WTC11 (cell line): ENCODE results near the gene UPF1.

Source experiments
- ATF1 ChIP-seq: sonication (generic); formaldehyde crosslinking; IDR thresholded peaks from 2 replicates; pipeline ENCODE4 v1.8.1; 2023; ENCODE audit warnings: mild to moderate bottlenecking, moderate library complexity, missing genetic modification reagents
- CREB1 ChIP-seq: sonication (generic); formaldehyde crosslinking; IDR thresholded peaks from 2 replicates; pipeline ENCODE4 v1.8.0; 2023; ENCODE audit warnings: mild to moderate bottlenecking, missing genetic modification reagents
- GTF2I ChIP-seq: fragments of 250-450 bp; sonication (Bioruptor Pico); conservative IDR thresholded peaks from 2 replicates; pipeline ENCODE4 v1.4.0; 2021; ENCODE audit warnings: mild to moderate bottlenecking
- JUN ChIP-seq: sonication (generic); formaldehyde crosslinking; IDR thresholded peaks from 2 replicates; pipeline ENCODE4 v1.8.0; 2023; ENCODE audit warnings: mild to moderate bottlenecking, missing genetic modification reagents
- NR3C1 ChIP-seq: sonication (generic); formaldehyde crosslinking; conservative IDR thresholded peaks from 2 replicates; pipeline ENCODE4 v1.8.1; 2023; ENCODE audit warnings: low read depth, mild to moderate bottlenecking, missing genetic modification reagents
- SMAD3 ChIP-seq: sonication (generic); formaldehyde crosslinking; IDR thresholded peaks from 2 replicates; pipeline ENCODE4 v1.8.0; 2022; ENCODE audit warnings: missing genetic modification reagents, mild to moderate bottlenecking, borderline replicate concordance
- SP1 ChIP-seq: sonication (generic); formaldehyde crosslinking; conservative IDR thresholded peaks from 2 replicates; pipeline ENCODE4 v1.8.1; 2022; ENCODE audit warnings: missing genetic modification reagents
- TEAD1 ChIP-seq: sonication (generic); formaldehyde crosslinking; IDR thresholded peaks from 2 replicates; pipeline ENCODE4 v1.8.0; 2022; ENCODE audit warnings: mild to moderate bottlenecking, missing genetic modification reagents
- TF ChIP-seq, protein P1 (sequence below): fragments of 200-600 bp; IDR thresholded peaks from 2 replicates; pipeline ENCODE4 v1.8.0; 2022; ENCODE audit warnings: antibody characterized with exemption
- TF ChIP-seq, protein P2 (sequence below): sonication (generic); formaldehyde crosslinking; IDR thresholded peaks from 2 replicates; pipeline ENCODE4 v1.8.0; 2023; ENCODE audit warnings: missing genetic modification reagents
- TF ChIP-seq, protein P3 (sequence below): sonication (generic); formaldehyde crosslinking; IDR thresholded peaks from 2 replicates; pipeline ENCODE4 v1.8.0; 2022; ENCODE audit warnings: mild to moderate bottlenecking, missing genetic modification reagents

DNA sequence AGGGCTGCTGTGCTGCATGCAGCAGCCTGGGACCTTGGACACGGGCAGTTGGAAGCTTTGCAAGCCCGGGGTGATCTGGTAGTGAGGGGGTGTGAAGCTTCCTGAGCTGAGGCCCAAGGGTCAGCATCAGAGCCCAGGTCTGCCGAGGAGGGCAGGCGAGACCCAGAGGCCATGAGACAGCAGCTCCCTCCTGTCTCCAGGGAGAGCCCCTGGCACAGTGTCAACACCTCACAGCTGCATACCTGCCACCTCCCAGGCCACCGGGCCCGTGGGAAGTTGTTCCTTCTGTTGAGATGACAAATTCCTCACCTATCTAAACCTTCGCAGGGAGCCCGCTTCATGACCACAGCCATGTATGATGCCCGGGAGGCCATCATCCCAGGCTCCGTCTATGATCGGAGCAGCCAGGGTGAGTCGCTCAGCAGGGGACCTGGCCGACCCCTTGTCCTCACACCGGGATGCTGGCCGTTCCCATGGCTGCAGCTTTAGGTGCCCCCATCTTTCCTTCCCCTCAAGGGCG lies 32.1 kb downstream of the UPF1 start:
- TF ChIP-seq, protein P1, sequence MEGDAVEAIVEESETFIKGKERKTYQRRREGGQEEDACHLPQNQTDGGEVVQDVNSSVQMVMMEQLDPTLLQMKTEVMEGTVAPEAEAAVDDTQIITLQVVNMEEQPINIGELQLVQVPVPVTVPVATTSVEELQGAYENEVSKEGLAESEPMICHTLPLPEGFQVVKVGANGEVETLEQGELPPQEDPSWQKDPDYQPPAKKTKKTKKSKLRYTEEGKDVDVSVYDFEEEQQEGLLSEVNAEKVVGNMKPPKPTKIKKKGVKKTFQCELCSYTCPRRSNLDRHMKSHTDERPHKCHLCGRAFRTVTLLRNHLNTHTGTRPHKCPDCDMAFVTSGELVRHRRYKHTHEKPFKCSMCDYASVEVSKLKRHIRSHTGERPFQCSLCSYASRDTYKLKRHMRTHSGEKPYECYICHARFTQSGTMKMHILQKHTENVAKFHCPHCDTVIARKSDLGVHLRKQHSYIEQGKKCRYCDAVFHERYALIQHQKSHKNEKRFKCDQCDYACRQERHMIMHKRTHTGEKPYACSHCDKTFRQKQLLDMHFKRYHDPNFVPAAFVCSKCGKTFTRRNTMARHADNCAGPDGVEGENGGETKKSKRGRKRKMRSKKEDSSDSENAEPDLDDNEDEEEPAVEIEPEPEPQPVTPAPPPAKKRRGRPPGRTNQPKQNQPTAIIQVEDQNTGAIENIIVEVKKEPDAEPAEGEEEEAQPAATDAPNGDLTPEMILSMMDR = no peak
- TF ChIP-seq CREB1 (CRISPR knock-in tag) = no peak
- no peak for TF ChIP-seq SP1
- TF ChIP-seq TEAD1 (CRISPR knock-in tag) = no peak
- TF ChIP-seq, protein P2, sequence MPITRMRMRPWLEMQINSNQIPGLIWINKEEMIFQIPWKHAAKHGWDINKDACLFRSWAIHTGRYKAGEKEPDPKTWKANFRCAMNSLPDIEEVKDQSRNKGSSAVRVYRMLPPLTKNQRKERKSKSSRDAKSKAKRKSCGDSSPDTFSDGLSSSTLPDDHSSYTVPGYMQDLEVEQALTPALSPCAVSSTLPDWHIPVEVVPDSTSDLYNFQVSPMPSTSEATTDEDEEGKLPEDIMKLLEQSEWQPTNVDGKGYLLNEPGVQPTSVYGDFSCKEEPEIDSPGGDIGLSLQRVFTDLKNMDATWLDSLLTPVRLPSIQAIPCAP (CRISPR knock-in tag) = no peak
- no peak for TF ChIP-seq SMAD3 (CRISPR knock-in tag)
- no peak for TF ChIP-seq ATF1 (CRISPR knock-in tag)
- TF ChIP-seq JUN (CRISPR knock-in tag) = no peak
- TF ChIP-seq NR3C1 = no peak
- no peak for TF ChIP-seq GTF2I
- TF ChIP-seq, protein P3, sequence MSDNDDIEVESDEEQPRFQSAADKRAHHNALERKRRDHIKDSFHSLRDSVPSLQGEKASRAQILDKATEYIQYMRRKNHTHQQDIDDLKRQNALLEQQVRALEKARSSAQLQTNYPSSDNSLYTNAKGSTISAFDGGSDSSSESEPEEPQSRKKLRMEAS (CRISPR knock-in tag) = no peak
